ENCODE data around the gene RUBCNL. TPM values are rescaled to one million over a fixed set of nuclear protein-coding genes. Genes with fewer than 3 reads are reported as not detected.
"Not testable (repeated sequence)": the region's sequence is repeated elsewhere in the genome, so short reads cannot be mapped to it uniquely, and the experiment has no call there.

Gene RUBCNL
- total RNA-seq (10 to 100 TPM in 1 of 2 donors, 1 to 10 TPM in 1; 4.2 to 12.8 TPM), polyA plus RNA-seq (1 to 10 TPM; 1.3 to 3.5 TPM)
- long read RNA-seq, donor 1, partial matches to known transcripts: 0 of 14 reads
- long read RNA-seq, donor 1, other reads (novel, unspliced or antisense): 10 of 14 reads
- long read RNA-seq, donor 2, partial matches to known transcripts: 0 of 6 reads
- long read RNA-seq, donor 2, other reads (novel, unspliced or antisense): 6 of 6 reads

- WGBS, 2 donors: 2% methylated on average over 55 to 70 of the region's 70 CpGs
- Histone ChIP-seq H3K4me1 (ENCODE audit: control insufficient read depth in 1 of 2, insufficient read depth in 2 of 2, low read length in 2 of 2) (no peaks in the 10 kb centered on the region), H3K27ac (ENCODE audit: low read depth in 1 of 2, low read length in 2 of 2) (no peak within 1 kb of the TSS), H3K27me3 (ENCODE audit: control insufficient read depth in 1 of 2, insufficient read depth in 2 of 2, low read length in 1 of 2) (no peaks in the 10 kb centered on the region), H3K36me3 (ENCODE audit: control insufficient read depth in 1 of 2, insufficient read depth in 2 of 2, low read length in 1 of 2) (no peaks in the 10 kb centered on the region), H3K9me3 (ENCODE audit: control insufficient read depth, low read length) (no peaks in the 10 kb centered on the region), H3K4me3 (ENCODE audit: low read length in 2 of 2) (peak within 1 kb of the TSS in 1 of 2 donors; percentile 15)
- ATAC-seq (ENCODE audit: low FRiP score) (peak; percentile 71), DNase-seq (peak; percentile 77 to 79)
- intact Hi-C loops (cut with DNase I): no loop called here
Measured at GRCh38 chr13:46387064-46387851, at the start of gene RUBCNL. Gene RUBCNL, minus strand, starts transcription at chr13:46387252. Its CDS starts 14,777 bp downstream, at chr13:46372475.

- H3K36me3 ChIP-seq (ENCODE audit: control insufficient read depth in 1 of 2, insufficient read depth in 2 of 2, low read length in 1 of 2); H3K27me3 ChIP-seq (ENCODE audit: control insufficient read depth in 1 of 2, insufficient read depth in 2 of 2, low read length in 1 of 2); DNase-seq; H3K9me3 ChIP-seq (ENCODE audit: control insufficient read depth, low read length); H3K4me3 ChIP-seq (ENCODE audit: low read length in 2 of 2); H3K4me1 ChIP-seq (ENCODE audit: control insufficient read depth in 1 of 2, insufficient read depth in 2 of 2, low read length in 2 of 2); H3K27ac ChIP-seq (ENCODE audit: low read depth in 1 of 2, low read length in 2 of 2); intact Hi-C loops (cut with DNase I); ATAC-seq (ENCODE audit: low FRiP score): not testable (repeated sequence)
- 89 to 95% methylated on average over 2 of the region's 2 CpGs for WGBS, 2 donors
Measured at GRCh38 chr13:46429558-46429957, 42.5 kb upstream of the RUBCNL start.

GRCh38 chr13:46405457-46405856 lies 18.4 kb upstream of the RUBCNL start:
- Histone ChIP-seq H3K36me3 (ENCODE audit: control insufficient read depth in 1 of 2, insufficient read depth in 2 of 2, low read length in 1 of 2) (no peaks in the 10 kb centered on the region), H3K9me3 (ENCODE audit: control insufficient read depth, low read length) (no peaks in the 10 kb centered on the region), H3K4me1 (ENCODE audit: control insufficient read depth in 1 of 2, insufficient read depth in 2 of 2, low read length in 2 of 2) (no peaks in the 10 kb centered on the region), H3K27me3 (ENCODE audit: control insufficient read depth in 1 of 2, insufficient read depth in 2 of 2, low read length in 1 of 2) (no peaks in the 10 kb centered on the region), H3K4me3 (ENCODE audit: low read length in 2 of 2) (no peak overlapping the region), H3K27ac (ENCODE audit: low read depth in 1 of 2, low read length in 2 of 2) (no peak overlapping the region)
- DNase-seq (no peak), ATAC-seq (ENCODE audit: low FRiP score) (no peak)
- intact Hi-C loops (cut with DNase I): no loop called here

- ATAC-seq (ENCODE audit: low FRiP score) (no peak), DNase-seq (no peak)
- intact Hi-C loops (cut with DNase I): no loop called here
- Histone ChIP-seq H3K4me1 (ENCODE audit: control insufficient read depth in 1 of 2, insufficient read depth in 2 of 2, low read length in 2 of 2) (no peaks in the 10 kb centered on the region), H3K27me3 (ENCODE audit: control insufficient read depth in 1 of 2, insufficient read depth in 2 of 2, low read length in 1 of 2) (no peaks in the 10 kb centered on the region), H3K9me3 (ENCODE audit: control insufficient read depth, low read length) (no peaks in the 10 kb centered on the region), H3K4me3 (ENCODE audit: low read length in 2 of 2) (no peak overlapping the region), H3K36me3 (ENCODE audit: control insufficient read depth in 1 of 2, insufficient read depth in 2 of 2, low read length in 1 of 2) (no peaks in the 10 kb centered on the region), H3K27ac (ENCODE audit: low read depth in 1 of 2, low read length in 2 of 2) (no peak overlapping the region)
- 92 to 97% methylated on average over 1 of the region's 1 CpG for WGBS, 2 donors
Measured at GRCh38 chr13:46404733-46405100, 17.7 kb upstream of the RUBCNL start.

- no peak overlapping the region for H3K27ac ChIP-seq (ENCODE audit: low read depth in 1 of 2, low read length in 2 of 2)
- ATAC-seq (ENCODE audit: low FRiP score): no peak
- intact Hi-C loops (cut with DNase I): no loop called here
- 78 to 89% methylated on average over 8 of the region's 8 CpGs for WGBS, 2 donors
- H3K36me3 ChIP-seq (ENCODE audit: control insufficient read depth in 1 of 2, insufficient read depth in 2 of 2, low read length in 1 of 2): no peaks in the 10 kb centered on the region
- DNase-seq: no peak
- no peak overlapping the region for H3K4me3 ChIP-seq (ENCODE audit: low read length in 2 of 2)
- H3K9me3 ChIP-seq (ENCODE audit: control insufficient read depth, low read length): no peaks in the 10 kb centered on the region
- no peaks in the 10 kb centered on the region for H3K27me3 ChIP-seq (ENCODE audit: control insufficient read depth in 1 of 2, insufficient read depth in 2 of 2, low read length in 1 of 2)
- H3K4me1 ChIP-seq (ENCODE audit: control insufficient read depth in 1 of 2, insufficient read depth in 2 of 2, low read length in 2 of 2): no peaks in the 10 kb centered on the region
Measured at GRCh38 chr13:46403851-46404732, 17.0 kb upstream of the RUBCNL start.

- Histone ChIP-seq H3K27ac (ENCODE audit: low read depth in 1 of 2, low read length in 2 of 2) (no peak overlapping the region), H3K36me3 (ENCODE audit: control insufficient read depth in 1 of 2, insufficient read depth in 2 of 2, low read length in 1 of 2) (no peaks in the 10 kb centered on the region), H3K27me3 (ENCODE audit: control insufficient read depth in 1 of 2, insufficient read depth in 2 of 2, low read length in 1 of 2) (no peaks in the 10 kb centered on the region), H3K4me1 (ENCODE audit: control insufficient read depth in 1 of 2, insufficient read depth in 2 of 2, low read length in 2 of 2) (no peaks in the 10 kb centered on the region), H3K4me3 (ENCODE audit: low read length in 2 of 2) (no peak overlapping the region), H3K9me3 (ENCODE audit: control insufficient read depth, low read length) (no peaks in the 10 kb centered on the region)
- intact Hi-C loops (cut with DNase I): no loop called here
- ATAC-seq (ENCODE audit: low FRiP score): no peak
- DNase-seq: no peak
- WGBS, 2 donors: 62 to 74% methylated on average over 2 of the region's 2 CpGs
Measured at GRCh38 chr13:46402178-46402577, 15.1 kb upstream of the RUBCNL start.

GRCh38 chr13:46401432-46401831 lies 14.4 kb upstream of the RUBCNL start:
- H3K9me3 ChIP-seq (ENCODE audit: control insufficient read depth, low read length): no peaks in the 10 kb centered on the region
- DNase-seq: no peak
- no peaks in the 10 kb centered on the region for H3K27me3 ChIP-seq (ENCODE audit: control insufficient read depth in 1 of 2, insufficient read depth in 2 of 2, low read length in 1 of 2)
- no peaks in the 10 kb centered on the region for H3K36me3 ChIP-seq (ENCODE audit: control insufficient read depth in 1 of 2, insufficient read depth in 2 of 2, low read length in 1 of 2)
- 55 to 56% methylated on average over 1 of the region's 1 CpG for WGBS, 2 donors
- no peaks in the 10 kb centered on the region for H3K4me1 ChIP-seq (ENCODE audit: control insufficient read depth in 1 of 2, insufficient read depth in 2 of 2, low read length in 2 of 2)
- no peak overlapping the region for H3K27ac ChIP-seq (ENCODE audit: low read depth in 1 of 2, low read length in 2 of 2)
- H3K4me3 ChIP-seq (ENCODE audit: low read length in 2 of 2): no peak overlapping the region
- no peak for ATAC-seq (ENCODE audit: low FRiP score)
- intact Hi-C loops (cut with DNase I): no loop called here

GRCh38 chr13:46396341-46396740 lies 9.3 kb upstream of the RUBCNL start:
- no peak overlapping the region for H3K4me3 ChIP-seq (ENCODE audit: low read length in 2 of 2)
- intact Hi-C loops (cut with DNase I): no loop called here
- no peak overlapping the region for H3K27ac ChIP-seq (ENCODE audit: low read depth in 1 of 2, low read length in 2 of 2)
- H3K36me3 ChIP-seq (ENCODE audit: control insufficient read depth in 1 of 2, insufficient read depth in 2 of 2, low read length in 1 of 2): no peaks in the 10 kb centered on the region
- ATAC-seq (ENCODE audit: low FRiP score) (no peak), DNase-seq (no peak)
- H3K27me3 ChIP-seq (ENCODE audit: control insufficient read depth in 1 of 2, insufficient read depth in 2 of 2, low read length in 1 of 2): no peaks in the 10 kb centered on the region
- no peaks in the 10 kb centered on the region for H3K9me3 ChIP-seq (ENCODE audit: control insufficient read depth, low read length)
- H3K4me1 ChIP-seq (ENCODE audit: control insufficient read depth in 1 of 2, insufficient read depth in 2 of 2, low read length in 2 of 2): no peaks in the 10 kb centered on the region

All from aorta (tissue), 5 donors.